HG03103 (cell line): ENCODE measurements around the gene ADAMTS15.

Experiments
- ATAC-seq: cut with Tn5 transposase; IDR thresholded peaks from one replicate; pipeline ENCODE4 v1.9.1; 2021; ENCODE audit warnings: low read depth; ENCODE audit not compliant: unreplicated experiment

Gene ADAMTS15

GRCh38 chr11:130476922-130477491, 28.6 kb downstream of the ADAMTS15 start:
- ATAC-seq, result no peak

- no peak for ATAC-seq
Observed at GRCh38 chr11:130477586-130478203, 29.2 kb downstream of the ADAMTS15 start.

- ATAC-seq, result no peak
Observed at GRCh38 chr11:130478204-130478701, 29.8 kb downstream of the ADAMTS15 start.

- ATAC-seq, result no peak
Observed at GRCh38 chr11:130478881-130479280, 30.4 kb downstream of the ADAMTS15 start.

- ATAC-seq, result no peak
Observed at GRCh38 chr11:130480186-130480585, 31.7 kb downstream of the ADAMTS15 start.

GRCh38 chr11:130480711-130481140, 32.3 kb downstream of the ADAMTS15 start:
- no peak for ATAC-seq

GRCh38 chr11:130483124-130483523, 34.7 kb downstream of the ADAMTS15 start:
- ATAC-seq, result no peak

GRCh38 chr11:130485983-130486382, 37.5 kb downstream of the ADAMTS15 start:
- no peak for ATAC-seq

GRCh38 chr11:130486391-130486836, 38.0 kb downstream of the ADAMTS15 start:
- ATAC-seq, result no peak

GRCh38 chr11:130486987-130487923, 38.8 kb downstream of the ADAMTS15 start:
- no peak for ATAC-seq

GRCh38 chr11:130487924-130488815, 39.7 kb downstream of the ADAMTS15 start:
- no peak for ATAC-seq

GRCh38 chr11:130488848-130489584, 40.6 kb downstream of the ADAMTS15 start:
- no peak for ATAC-seq

GRCh38 chr11:130489716-130490115, 41.3 kb downstream of the ADAMTS15 start:
- no peak for ATAC-seq

GRCh38 chr11:130490682-130491449, 42.4 kb downstream of the ADAMTS15 start:
- no peak for ATAC-seq

- no peak for ATAC-seq
Observed at GRCh38 chr11:130498181-130498580, 49.7 kb downstream of the ADAMTS15 start.

- no peak for ATAC-seq
Observed at GRCh38 chr11:130499828-130500227, 51.4 kb downstream of the ADAMTS15 start.

- ATAC-seq, result no peak
Observed at GRCh38 chr11:130504317-130504716, 55.9 kb downstream of the ADAMTS15 start.

GRCh38 chr11:130508913-130509312, 60.5 kb downstream of the ADAMTS15 start:
- ATAC-seq, result no peak

- ATAC-seq, result no peak
Observed at GRCh38 chr11:130509942-130510341, 61.5 kb downstream of the ADAMTS15 start.
